ENCODE results near the gene CMTR1. TPM values are rescaled to one million over a fixed set of nuclear protein-coding genes. Genes with fewer than 3 reads are reported as not detected.

CMTR1 gene
- total RNA-seq, 1 experiment from 2014 or later, result 32.3 TPM

DNA sequence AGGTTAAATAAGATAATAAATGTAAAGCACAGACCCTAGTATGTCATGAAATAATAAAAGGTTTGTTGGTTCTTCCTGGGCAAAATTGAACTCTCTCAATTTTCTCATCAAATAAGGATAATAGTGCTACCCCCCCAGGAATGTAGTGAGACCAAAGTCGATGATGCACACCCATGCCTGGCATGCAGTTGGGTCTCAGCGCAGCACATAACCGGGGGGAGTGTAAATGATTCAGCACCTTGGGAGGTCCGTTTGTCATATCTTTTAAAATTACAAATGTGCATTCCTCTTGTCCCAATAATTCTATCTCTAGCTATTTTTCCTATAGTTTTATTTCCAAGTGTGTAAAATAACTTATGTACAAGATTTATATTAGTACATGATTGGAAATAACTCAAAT, 98.0 kb downstream of the CMTR1 start:
- DNase-seq (ENCODE audit: low spot score), result no peak
- no peaks in the 10 kb centered on the region for H3K36me3 ChIP-seq (ENCODE audit: insufficient read depth, low read length, poor library complexity, severe bottlenecking)
- no peak for TF ChIP-seq EZH2 (IDR thresholded peaks at IDR 0.05; ENCODE audit: borderline replicate concordance, low read depth, low read length, poor library complexity, severe bottlenecking)
- TF ChIP-seq, protein P1, sequence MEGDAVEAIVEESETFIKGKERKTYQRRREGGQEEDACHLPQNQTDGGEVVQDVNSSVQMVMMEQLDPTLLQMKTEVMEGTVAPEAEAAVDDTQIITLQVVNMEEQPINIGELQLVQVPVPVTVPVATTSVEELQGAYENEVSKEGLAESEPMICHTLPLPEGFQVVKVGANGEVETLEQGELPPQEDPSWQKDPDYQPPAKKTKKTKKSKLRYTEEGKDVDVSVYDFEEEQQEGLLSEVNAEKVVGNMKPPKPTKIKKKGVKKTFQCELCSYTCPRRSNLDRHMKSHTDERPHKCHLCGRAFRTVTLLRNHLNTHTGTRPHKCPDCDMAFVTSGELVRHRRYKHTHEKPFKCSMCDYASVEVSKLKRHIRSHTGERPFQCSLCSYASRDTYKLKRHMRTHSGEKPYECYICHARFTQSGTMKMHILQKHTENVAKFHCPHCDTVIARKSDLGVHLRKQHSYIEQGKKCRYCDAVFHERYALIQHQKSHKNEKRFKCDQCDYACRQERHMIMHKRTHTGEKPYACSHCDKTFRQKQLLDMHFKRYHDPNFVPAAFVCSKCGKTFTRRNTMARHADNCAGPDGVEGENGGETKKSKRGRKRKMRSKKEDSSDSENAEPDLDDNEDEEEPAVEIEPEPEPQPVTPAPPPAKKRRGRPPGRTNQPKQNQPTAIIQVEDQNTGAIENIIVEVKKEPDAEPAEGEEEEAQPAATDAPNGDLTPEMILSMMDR (conservative IDR thresholded peaks at IDR 0.05; ENCODE audit: low read depth, low read length), result no peak
- H3K9me3 ChIP-seq (ENCODE audit: low read depth, low read length, poor library complexity, severe bottlenecking), result no peaks in the 10 kb centered on the region
- intact Hi-C loops (cut with micrococcal nuclease; ENCODE audit: unreplicated experiment), result no loop called here
- no peak overlapping the region for H3K27ac ChIP-seq (ENCODE audit: low read depth, low read length, poor library complexity, severe bottlenecking)
- peaks cover 34% of the 10 kb centered on the region for H3K27me3 ChIP-seq (replicated peaks; ENCODE audit: insufficient read depth, low read depth, low read length, poor library complexity)
- BruUV-seq (replicated peaks), result no TSS peak
- ChIA-PET POLR2A (ENCODE audit: low non-redundant PET) (no interaction called here), CTCF (no interaction called here)
- H3K4me1 ChIP-seq (ENCODE audit: insufficient read depth, low read length, poor library complexity, severe bottlenecking), result peaks cover 13% of the 10 kb centered on the region
- no peak overlapping the region for H3K4me3 ChIP-seq (ENCODE audit: low read depth, low read length, poor library complexity, severe bottlenecking)

Other genes with a start within 250 kb of the CMTR1 start
- gene TBC1D22B, start 175.4 kb upstream of the CMTR1 start, total RNA-seq (2021), result 13.1 and 13.5 TPM in 2 replicates
- 0.37 TPM in 1 of 2 replicates, not detected in the other for gene TMEM217, start 175.1 kb upstream of the CMTR1 start, total RNA-seq (2021)
- gene RNF8, start 79.2 kb upstream of the CMTR1 start, total RNA-seq (2021), result 25.6 and 28.5 TPM in 2 replicates
- 31.5 and 42.4 TPM in 2 replicates for gene CCDC167, start 66.7 kb downstream of the CMTR1 start, total RNA-seq (2021)

Data from A673 (cell line).